ENCODE measurements around the gene KDM4E.

The KDM4E gene

GRCh38 chr11:95050595-95051202, 25.6 kb downstream of the KDM4E start:
- DNase-seq (ENCODE audit: low spot score), result no peak

DNA sequence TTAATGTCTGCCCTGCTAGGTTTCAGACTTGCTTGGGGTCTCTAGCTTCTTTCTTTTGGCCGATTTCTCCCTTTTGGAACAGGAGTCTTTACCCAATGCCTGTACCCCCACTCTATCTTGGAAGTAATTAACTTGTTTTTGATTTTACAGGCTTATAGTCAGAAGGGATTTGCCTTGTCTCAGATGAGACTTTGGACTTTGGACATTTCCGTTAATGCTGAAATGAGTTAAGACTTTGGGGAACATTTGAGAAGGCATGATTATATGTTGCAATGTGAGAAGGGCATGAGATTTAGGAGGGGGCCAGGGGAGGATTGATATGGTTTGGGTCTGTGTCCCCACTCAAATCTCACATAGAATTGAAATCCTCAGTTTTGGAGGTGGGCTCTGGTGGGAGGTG, 29.3 kb downstream of the KDM4E start:
- DNase-seq (ENCODE audit: low spot score), result no peak

- DNase-seq (ENCODE audit: low spot score), result no peak
These were observed 30.3 kb downstream of the KDM4E start for GRCh38 chr11:95055283-95055897.

GRCh38 chr11:95057959-95058358, 32.9 kb downstream of the KDM4E start:
- no peak for DNase-seq (ENCODE audit: low spot score)

DNA sequence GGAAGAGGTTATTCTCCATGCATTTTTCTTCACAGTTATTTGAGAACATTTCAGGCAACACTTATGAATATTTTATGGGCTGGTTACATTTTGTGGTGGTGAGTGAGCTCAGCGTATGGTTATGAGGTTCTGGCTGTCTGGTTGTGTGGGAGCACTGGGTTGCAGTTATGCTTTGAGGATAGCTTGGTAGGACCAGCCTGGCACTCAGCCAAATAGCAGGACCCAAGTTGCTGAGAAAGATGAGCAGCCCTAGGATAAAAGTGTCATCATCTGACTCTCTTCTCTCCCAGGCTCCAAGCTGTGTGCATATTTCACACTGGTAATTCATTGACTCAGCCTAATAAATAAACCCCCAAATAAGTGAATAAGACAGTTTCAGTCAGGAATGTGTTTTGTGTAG, 33.6 kb downstream of the KDM4E start:
- no peak for DNase-seq (ENCODE audit: low spot score)

- no peak for DNase-seq (ENCODE audit: low spot score)
These were observed 34.0 kb downstream of the KDM4E start for GRCh38 chr11:95059046-95059445.

DNA sequence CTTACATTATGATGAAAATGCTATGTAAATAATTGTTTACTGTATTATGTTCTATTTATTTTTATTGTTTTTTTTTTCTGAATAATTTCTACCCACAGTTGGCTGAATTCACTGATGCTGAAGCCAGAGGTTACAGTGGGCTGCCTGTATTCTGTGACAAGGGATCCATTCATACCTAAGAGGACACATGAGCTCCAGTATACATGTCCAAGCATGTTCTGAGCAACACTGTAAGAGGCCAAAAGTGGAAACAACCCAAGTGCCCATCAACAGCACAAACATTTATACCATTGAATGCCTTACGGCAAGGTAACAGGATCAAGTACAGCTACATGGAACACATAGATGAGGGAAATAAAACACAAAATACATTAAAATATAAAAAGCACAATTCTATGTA, 40.3 kb downstream of the KDM4E start:
- DNase-seq (ENCODE audit: low spot score), result no peak

DNA sequence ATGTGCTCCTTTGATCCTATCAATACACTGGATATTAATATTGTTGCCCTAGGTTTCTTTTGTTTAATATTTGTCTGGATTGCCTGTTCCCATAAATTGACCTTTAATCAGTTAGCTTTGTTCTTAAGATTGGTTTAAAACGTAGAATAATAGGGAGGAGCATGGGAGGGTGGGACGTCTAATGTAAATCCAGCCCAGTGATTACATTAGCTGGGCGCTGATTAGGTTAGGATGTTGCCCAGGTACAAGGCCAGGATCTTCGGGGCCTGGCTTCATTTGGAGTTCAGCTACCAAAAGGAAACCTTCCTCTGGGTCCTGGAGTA, 41.6 kb downstream of the KDM4E start, which contains the start of gene SRSF8:
Gene SRSF8 (plus strand): TSS at position 204 of the 323 bp plus-strand sequence. CDS start 308 bp downstream, outside the sequence.
- DNase-seq (ENCODE audit: low spot score), result no peak

- DNase-seq (ENCODE audit: low spot score), result peak; percentile 89
These were observed 42.2 kb downstream of the KDM4E start for GRCh38 chr11:95067039-95067840.

GRCh38 chr11:95067841-95068219, 42.8 kb downstream of the KDM4E start:
- no peak for DNase-seq (ENCODE audit: low spot score)

- DNase-seq (ENCODE audit: low spot score), result peak; percentile 55
These were observed 43.5 kb downstream of the KDM4E start for GRCh38 chr11:95068549-95068948.

GRCh38 chr11:95070471-95070870, 45.4 kb downstream of the KDM4E start:
- no peak for DNase-seq (ENCODE audit: low spot score)

- DNase-seq (ENCODE audit: low spot score), result no peak
These were observed 47.9 kb downstream of the KDM4E start for GRCh38 chr11:95072948-95073347.

- no peak for DNase-seq (ENCODE audit: low spot score)
These were observed 49.9 kb downstream of the KDM4E start for GRCh38 chr11:95074792-95075563.

GRCh38 chr11:95076416-95076815, 51.4 kb downstream of the KDM4E start:
- peak; percentile 14 for DNase-seq (ENCODE audit: low spot score)

DNA sequence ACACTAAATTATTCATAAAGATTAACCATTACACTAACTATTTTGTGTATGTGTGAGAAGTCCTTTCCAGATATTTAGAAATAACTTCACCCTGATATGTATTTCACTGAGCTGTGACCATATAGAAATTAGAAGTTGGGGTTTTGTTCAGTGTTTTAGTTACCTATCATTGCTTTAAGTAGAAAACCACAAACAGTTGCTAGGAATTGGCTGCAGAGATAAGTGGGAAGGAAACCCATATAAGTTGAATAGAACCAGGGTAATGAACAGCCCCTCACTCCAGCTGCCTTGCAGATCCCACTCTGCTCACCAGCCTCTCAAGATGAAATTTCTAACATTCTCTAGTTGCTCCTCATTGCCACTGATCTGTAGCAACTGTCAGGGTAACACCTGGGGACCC, 51.9 kb downstream of the KDM4E start:
- no peak for DNase-seq (ENCODE audit: low spot score)
